ENCODE measurements around the gene FA2H. TPM values are rescaled to one million over a fixed set of nuclear protein-coding genes. Genes with fewer than 3 reads are reported as not detected.

FA2H gene
- total RNA-seq: 0.85 and 2.4 TPM in 2 replicates

DNA sequence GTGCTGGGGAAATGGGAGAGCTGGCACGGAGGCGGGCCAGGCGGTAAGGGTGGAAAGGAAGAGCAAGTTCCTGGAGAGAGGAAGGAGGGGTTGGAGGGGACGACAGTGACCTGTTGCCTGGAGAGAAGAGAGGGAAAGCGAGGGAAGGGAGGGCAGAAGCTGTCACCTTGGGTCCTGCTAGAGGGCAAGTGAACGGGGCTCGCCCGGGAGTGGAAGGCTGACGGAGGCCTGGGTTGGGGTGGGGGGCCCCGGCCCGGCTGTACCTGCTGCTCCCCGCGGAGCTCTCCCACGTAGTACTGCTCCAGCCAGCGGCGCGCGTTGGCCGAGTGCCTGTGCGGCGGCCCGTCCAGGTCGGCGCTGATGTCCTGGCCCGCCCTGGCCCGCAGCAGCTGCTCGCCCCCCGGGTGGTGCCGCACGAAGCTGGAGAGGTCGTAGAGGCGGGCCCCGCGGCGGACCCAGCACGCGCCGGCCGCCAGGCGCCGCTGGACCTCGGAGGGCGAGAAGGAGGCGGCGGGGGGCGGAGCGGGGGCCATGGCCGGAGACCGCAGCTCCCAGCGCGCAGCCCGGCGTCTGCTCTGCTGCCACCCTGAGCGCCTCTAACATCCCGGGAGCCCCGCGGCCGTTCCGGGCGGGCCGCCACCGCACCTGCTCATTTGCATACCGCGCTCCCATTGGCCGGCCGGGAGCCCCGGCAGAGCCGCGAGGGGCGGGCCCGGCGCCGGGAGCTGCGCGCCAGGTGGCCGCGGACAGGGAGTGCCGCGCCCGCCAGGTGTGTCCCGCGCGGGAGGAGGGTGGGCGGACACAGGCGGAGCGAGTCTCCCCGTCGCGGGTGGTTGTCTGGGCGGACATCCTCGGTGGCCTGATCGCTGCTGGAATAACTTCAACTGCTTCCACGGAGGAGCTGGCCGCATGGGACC lies at the start of gene FA2H:
Gene FA2H, minus strand, starts transcription at position 598 of the 917 bp plus-strand sequence. Its CDS starts 65 bp downstream, at position 533.

GRCh38 chr16:74700438-74701225 lies 74.0 kb downstream of the FA2H start, which contains the start of gene MLKL:
TSS of gene MLKL (minus strand) at chr16:74700862. CDS start at chr16:74695757, 5,105 bp downstream.

GRCh38 chr16:74666425-74667254 lies 108.0 kb downstream of the FA2H start, which contains the start of gene RFWD3:
TSS of gene RFWD3 (minus strand) at chr16:74666877. CDS start at chr16:74661449, 5,428 bp downstream.

Other genes with a start within 250 kb of the FA2H start
- 87.1 and 229 TPM in 2 replicates for gene GLG1, start 167.7 kb downstream of the FA2H start, total RNA-seq
- 18.1 and 20.9 TPM in 2 replicates for gene RFWD3, start 107.9 kb downstream of the FA2H start, total RNA-seq
- 6.5 and 11.7 TPM in 2 replicates for gene MLKL, start 74.0 kb downstream of the FA2H start, total RNA-seq
- gene WDR59, start 210.3 kb upstream of the FA2H start, total RNA-seq: 12.6 and 21.1 TPM in 2 replicates
- gene ZNRF1, start 224.2 kb upstream of the FA2H start, total RNA-seq: 14.7 and 16.9 TPM in 2 replicates